CD14-positive monocyte (primary cell): ENCODE data around the gene U2SURP. TPM values are rescaled to one million over a fixed set of nuclear protein-coding genes. Genes with fewer than 3 reads are reported as not detected.

ENCODE experiments used
- DNase-seq, 3 donors: peaks; one replicate each; pipeline ENCODE4 v3.0.0-alpha.2; 2011 to 2022
- H2AFZ ChIP-seq: 2 replicates; pipeline ENCODE4 v1.6.0; 2012; ENCODE audit warnings: mild to moderate bottlenecking, low read depth, low read length, inconsistent platforms; ENCODE audit not compliant: insufficient read depth, poor library complexity, severe bottlenecking
- H3K27ac ChIP-seq, 2 donors: 1 replicate in 1 of 2; 2 replicates in 1 of 2; pipeline ENCODE4 v1.5.1; 2012 to 2013; ENCODE audit warnings: low read length in 2 of 2, control low read depth in 1 of 2, inconsistent platforms in 1 of 2, low read depth in 1 of 2, mild to moderate bottlenecking in 1 of 2
- H3K27me3 ChIP-seq, 2 donors: one replicate each; pipeline versions ENCODE4 v1.6.0 to v1.6.1; 2011 to 2013; ENCODE audit warnings: low read length in 2 of 2; ENCODE audit not compliant: control insufficient read depth in 2 of 2, insufficient read depth in 2 of 2
- H3K36me3 ChIP-seq, 2 donors: replicated peaks in 1 of 2; 1 replicate in 1 of 2; 2 replicates in 1 of 2; pipeline versions ENCODE4 v1.5.1 to v1.6.1; 2012 to 2013; ENCODE audit warnings: low read length in 2 of 2, control low read depth in 1 of 2, inconsistent platforms in 1 of 2, mild to moderate bottlenecking in 1 of 2; ENCODE audit not compliant: insufficient read depth in 2 of 2, control insufficient read depth in 1 of 2
- H3K4me1 ChIP-seq, 2 donors: 1 replicate in 1 of 2; 2 replicates in 1 of 2; pipeline versions ENCODE4 v1.5.1 to v1.6.1; 2012 to 2013; ENCODE audit warnings: low read length in 2 of 2, control low read depth in 1 of 2, inconsistent platforms in 1 of 2, mild to moderate bottlenecking in 1 of 2, moderate library complexity in 1 of 2; ENCODE audit not compliant: insufficient read depth in 2 of 2, control insufficient read depth in 1 of 2
- H3K4me2 ChIP-seq: replicated peaks from 2 replicates; pipeline ENCODE3; 2012; ENCODE audit warnings: low read length, moderate library complexity, mild to moderate bottlenecking; ENCODE audit not compliant: poor library complexity, severe bottlenecking; ENCODE audit errors: extremely low read depth
- H3K4me3 ChIP-seq, 3 experiments: fragments of 200-600 bp in 1 of 3; sonication (generic) in 1 of 3; replicated peaks in 1 of 3; 1 replicate in 2 of 3; 2 replicates in 1 of 3; pipeline ENCODE4 v1.5.1; 2011 to 2013; ENCODE audit warnings: low read length in 3 of 3, mild to moderate bottlenecking in 3 of 3, control low read depth in 2 of 3, low read depth in 2 of 3, inconsistent platforms in 1 of 3, moderate library complexity in 1 of 3
- H3K79me2 ChIP-seq: 2 replicates; pipeline ENCODE4 v1.6.0; 2012; ENCODE audit warnings: mild to moderate bottlenecking, control low read depth, inconsistent platforms, low read length, moderate library complexity; ENCODE audit not compliant: insufficient read depth
- H3K9ac ChIP-seq: 2 replicates; pipeline ENCODE4 v1.6.0; 2017; ENCODE audit warnings: low read length, mild to moderate bottlenecking; ENCODE audit not compliant: insufficient read depth, poor library complexity, severe bottlenecking
- H3K9me3 ChIP-seq, 2 donors: replicated peaks in 1 of 2; 1 replicate in 1 of 2; 2 replicates in 1 of 2; pipeline versions ENCODE4 v1.5.1 to v1.6.1; 2012 to 2013; ENCODE audit warnings: low read length in 2 of 2, control low read depth in 1 of 2; ENCODE audit not compliant: control insufficient read depth in 1 of 2, insufficient read depth in 1 of 2
- H4K20me1 ChIP-seq: 2 replicates; pipeline ENCODE4 v1.6.0; 2012; ENCODE audit warnings: mild to moderate bottlenecking, low read length, control low read depth, moderate library complexity; ENCODE audit not compliant: insufficient read depth
- H3K27ac Mint-ChIP-seq, 7 donors: one replicate each; pipeline ENCODE4 v1.8.0; 2020; ENCODE audit warnings: mild to moderate bottlenecking in 7 of 7, mixed read lengths in 7 of 7, moderate library complexity in 6 of 7, inconsistent platforms in 2 of 7
- H3K27me3 Mint-ChIP-seq, 3 donors: one replicate each; pipeline ENCODE4 v1.8.0; 2021 to 2022; ENCODE audit warnings: low read depth in 3 of 3, mild to moderate bottlenecking in 3 of 3, mixed read lengths in 3 of 3, moderate library complexity in 3 of 3, inconsistent platforms in 1 of 3
- H3K36me3 Mint-ChIP-seq, 2 donors: one replicate each; pipeline ENCODE4 v1.8.0; 2020; ENCODE audit warnings: mixed read lengths in 2 of 2, inconsistent platforms in 1 of 2, mild to moderate bottlenecking in 1 of 2
- H3K4me1 Mint-ChIP-seq: one replicate; pipeline ENCODE4 v1.8.0; 2020; ENCODE audit warnings: mild to moderate bottlenecking, mixed read lengths
- H3K4me3 Mint-ChIP-seq, 2 donors: one replicate each; pipeline ENCODE4 v1.8.0; 2020; ENCODE audit warnings: mild to moderate bottlenecking in 2 of 2, mixed read lengths in 2 of 2, moderate library complexity in 1 of 2
- H3K9me3 Mint-ChIP-seq, 7 donors: one replicate each; pipeline ENCODE4 v1.8.0; 2020 to 2022; ENCODE audit warnings: mixed read lengths in 7 of 7, mild to moderate bottlenecking in 6 of 7, moderate library complexity in 6 of 7, inconsistent platforms in 2 of 7
- CTCF ChIP-seq: fragments of 200-600 bp; IDR thresholded peaks from one replicate; pipeline ENCODE4 v1.8.0; 2022; ENCODE audit warnings: antibody characterized with exemption, mild to moderate bottlenecking
- WGBS: methylation state at CpG from one replicate; pipeline ENCODE4 v1.1.5; 2013; ENCODE audit warnings: missing lambda C conversion rate; ENCODE audit not compliant: insufficient coverage; 5-methylcytosine and 5-hydroxymethylcytosine counted together
- intact Hi-C, 2 donors: fragments of 100-400 bp; cut with micrococcal nuclease; formaldehyde crosslinking; loops; one replicate each; pipeline versions ENCODE4 v1.15.0 to v1.15.1; 2023
- polyA plus RNA-seq, 3 donors: library from polyadenylated mRNA; depleted of rRNA in 1 of 3; unstranded in 2 of 3; stranded (reverse) in 1 of 3; fragments of 300-500 nt in 2 of 3; fragments of >200 nt in 1 of 3; fragmentation: Illumina TruSeq in 2 of 3; gene quantifications; 1 replicate in 2 of 3; 2 replicates in 1 of 3; pipeline ENCODE4 v1.2.3, GENCODE V29; 2012 to 2021

U2SURP gene
- polyA plus RNA-seq, 3 donors = 21.1 to 70.4 (median 51.4) TPM

DNA sequence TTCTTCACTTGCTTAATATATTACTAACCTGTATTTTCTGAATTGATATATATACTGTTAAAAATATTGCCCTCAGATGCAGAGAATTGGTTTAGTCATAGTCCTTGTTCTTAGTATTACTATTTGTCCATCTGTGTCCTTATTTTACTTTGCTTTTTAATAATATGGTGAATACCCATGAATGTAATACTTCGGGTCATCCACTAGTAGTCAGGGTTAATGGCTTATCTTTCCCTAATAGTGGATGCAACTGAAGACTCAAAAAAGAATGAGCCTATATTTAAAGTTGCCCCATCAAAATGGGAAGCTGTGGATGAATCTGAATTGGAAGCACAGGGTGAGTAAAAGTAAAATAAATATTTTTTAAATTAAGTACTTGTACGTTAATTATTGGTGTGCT lies 36.5 kb downstream of the U2SURP start:
- no peaks in the 10 kb centered on the region for H3K27me3 ChIP-seq
- Mint-ChIP-seq H3K27ac (no peak overlapping the region), H3K27me3 (no peaks in the 10 kb centered on the region), H3K4me1 (peaks cover 13% of the 10 kb centered on the region), H3K4me3 (no peak overlapping the region), H3K36me3 (peaks cover 39 to 55% of the 10 kb centered on the region in 2 donors), H3K9me3 (no peaks in the 10 kb centered on the region)
- H3K4me1 ChIP-seq = peaks cover 14 to 16% of the 10 kb centered on the region in 2 donors
- H3K9ac ChIP-seq = no peak overlapping the region
- H3K36me3 ChIP-seq = peaks cover 52 to 85% of the 10 kb centered on the region in 2 donors
- no peak for DNase-seq
- no peak overlapping the region for H2AFZ ChIP-seq
- H3K27ac ChIP-seq = no peak overlapping the region
- H3K9me3 ChIP-seq = no peaks in the 10 kb centered on the region
- WGBS = 100% methylated on average over 1 of the region's 2 CpGs
- H4K20me1 ChIP-seq = no peaks in the 10 kb centered on the region
- no peaks in the 10 kb centered on the region for H3K79me2 ChIP-seq
- H3K4me2 ChIP-seq = no peak overlapping the region
- intact Hi-C loops = no loop called here
- no peak overlapping the region for H3K4me3 ChIP-seq
- peak; percentile 23 for TF ChIP-seq CTCF

DNA sequence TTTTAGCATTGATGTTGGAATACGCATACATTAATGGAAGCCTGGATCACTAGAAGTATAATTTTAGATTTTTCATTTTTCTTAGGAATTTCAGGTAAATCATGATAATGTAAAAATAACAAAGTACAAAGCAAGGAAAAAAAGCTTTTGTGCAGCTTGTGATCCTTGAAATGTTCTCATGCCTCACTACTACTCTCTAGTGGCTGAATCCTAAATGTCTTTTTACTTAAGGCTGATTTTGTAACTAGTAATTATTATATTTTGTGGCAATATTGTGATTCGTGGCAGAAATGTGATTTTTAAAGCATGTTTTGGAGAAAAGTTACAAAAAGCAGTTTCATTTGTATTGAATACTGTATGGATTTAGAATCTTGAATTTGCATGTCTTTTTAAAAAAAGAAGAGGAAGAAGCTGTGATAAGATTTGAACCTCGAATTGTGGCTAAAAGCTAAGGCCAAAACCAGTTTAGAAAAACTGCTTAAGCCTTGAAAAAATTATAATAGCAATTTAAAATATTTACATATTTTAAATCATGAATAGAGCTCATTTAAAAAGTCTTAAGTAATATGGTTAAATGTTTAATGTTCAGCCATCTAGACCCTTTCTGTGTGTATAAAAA lies 39.0 kb downstream of the U2SURP start:
- H3K27ac Mint-ChIP-seq = peak overlapping the region in 1 of 7 donors; percentile 7
- Histone ChIP-seq H3K27ac (no peak overlapping the region), H3K79me2 (no peaks in the 10 kb centered on the region), H4K20me1 (no peaks in the 10 kb centered on the region), H3K27me3 (no peaks in the 10 kb centered on the region), H3K9me3 (no peaks in the 10 kb centered on the region), H3K9ac (no peak overlapping the region), H2AFZ (no peak overlapping the region), H3K4me2 (no peak overlapping the region), H3K4me3 (no peak overlapping the region), H3K4me1 (peaks cover 12 to 14% of the 10 kb centered on the region in 2 donors), H3K36me3 (peaks cover 63 to 89% of the 10 kb centered on the region in 2 donors)
- H3K27me3 Mint-ChIP-seq = no peaks in the 10 kb centered on the region
- peaks cover 11% of the 10 kb centered on the region for H3K4me1 Mint-ChIP-seq
- TF ChIP-seq CTCF = peak; percentile 65
- DNase-seq = no peak
- WGBS = no CpG with 5 or more reads among the region's 3 CpGs
- intact Hi-C loops = no loop called here
- no peaks in the 10 kb centered on the region for H3K9me3 Mint-ChIP-seq
- peaks cover 52 to 63% of the 10 kb centered on the region in 2 donors for H3K36me3 Mint-ChIP-seq
- no peak overlapping the region for H3K4me3 Mint-ChIP-seq
